GM19193 (cell line): Measurements from ENCODE around the gene RBM12.

Experiments
- POLR2A ChIP-seq: IDR thresholded peaks from 4 replicates; pipeline ENCODE4 v1.6.1; 2011; ENCODE audit not compliant: insufficient read depth, insufficient read length; ENCODE audit errors: extremely low read depth

Gene RBM12

GRCh38 chr20:35600993-35601973, 63.4 kb downstream of the RBM12 start:
- TF ChIP-seq POLR2A = no peak

DNA sequence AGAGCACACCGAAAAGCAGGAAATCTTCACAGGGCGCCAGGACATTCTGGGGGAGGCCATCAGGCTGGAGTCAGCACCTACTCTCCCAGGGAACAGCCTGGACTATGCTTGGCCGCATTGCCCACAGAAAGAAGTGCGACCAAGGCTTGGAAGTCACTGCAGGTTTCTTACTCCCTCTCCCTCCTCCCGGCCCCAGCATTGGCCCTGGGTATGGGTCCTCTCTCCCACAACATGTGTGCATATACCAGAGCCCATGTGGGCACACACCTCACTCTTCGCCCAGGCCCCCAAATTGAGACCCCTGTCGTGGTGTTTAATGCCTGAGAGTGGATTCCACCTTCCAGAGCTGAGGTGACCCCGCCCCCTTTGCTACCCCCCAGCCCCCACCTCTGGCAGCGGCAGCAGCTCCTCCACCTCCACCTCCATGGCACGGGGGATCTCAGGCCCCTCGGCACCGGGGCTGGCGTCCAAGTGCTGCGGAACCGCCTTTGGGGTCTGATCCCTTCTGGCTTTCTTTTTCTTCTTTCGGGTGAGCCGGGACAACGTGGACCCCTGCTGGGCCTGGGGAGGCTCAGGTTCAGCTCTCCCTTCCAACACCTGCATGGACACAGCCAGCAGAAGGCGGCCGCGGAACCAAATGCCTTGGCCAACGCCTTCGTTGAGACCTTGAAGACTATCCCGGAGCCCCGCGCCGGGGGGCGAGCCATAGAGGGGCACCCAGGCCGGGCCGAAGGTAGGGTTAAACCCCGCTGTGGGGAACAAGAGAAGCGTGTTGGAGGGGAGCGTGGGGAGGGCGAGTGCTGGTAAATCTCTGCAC, 64.3 kb downstream of the RBM12 start:
- TF ChIP-seq POLR2A = no peak

GRCh38 chr20:35599776-35600120, 65.0 kb downstream of the RBM12 start:
- no peak for TF ChIP-seq POLR2A
